GM03348 (cell line): ENCODE measurements around the gene CLEC3B.
A peak's percentile ranks its signal among the peaks of the same experiment; 100 is the strongest.
"Not testable (repeated sequence)": the region's sequence is repeated elsewhere in the genome, so short reads cannot be mapped to it uniquely, and the experiment has no call there.

Source experiments
- DNase-seq: peaks from one replicate; pipeline ENCODE4 v3.0.0; 2012; ENCODE audit warnings: low spot score

Gene CLEC3B

DNA sequence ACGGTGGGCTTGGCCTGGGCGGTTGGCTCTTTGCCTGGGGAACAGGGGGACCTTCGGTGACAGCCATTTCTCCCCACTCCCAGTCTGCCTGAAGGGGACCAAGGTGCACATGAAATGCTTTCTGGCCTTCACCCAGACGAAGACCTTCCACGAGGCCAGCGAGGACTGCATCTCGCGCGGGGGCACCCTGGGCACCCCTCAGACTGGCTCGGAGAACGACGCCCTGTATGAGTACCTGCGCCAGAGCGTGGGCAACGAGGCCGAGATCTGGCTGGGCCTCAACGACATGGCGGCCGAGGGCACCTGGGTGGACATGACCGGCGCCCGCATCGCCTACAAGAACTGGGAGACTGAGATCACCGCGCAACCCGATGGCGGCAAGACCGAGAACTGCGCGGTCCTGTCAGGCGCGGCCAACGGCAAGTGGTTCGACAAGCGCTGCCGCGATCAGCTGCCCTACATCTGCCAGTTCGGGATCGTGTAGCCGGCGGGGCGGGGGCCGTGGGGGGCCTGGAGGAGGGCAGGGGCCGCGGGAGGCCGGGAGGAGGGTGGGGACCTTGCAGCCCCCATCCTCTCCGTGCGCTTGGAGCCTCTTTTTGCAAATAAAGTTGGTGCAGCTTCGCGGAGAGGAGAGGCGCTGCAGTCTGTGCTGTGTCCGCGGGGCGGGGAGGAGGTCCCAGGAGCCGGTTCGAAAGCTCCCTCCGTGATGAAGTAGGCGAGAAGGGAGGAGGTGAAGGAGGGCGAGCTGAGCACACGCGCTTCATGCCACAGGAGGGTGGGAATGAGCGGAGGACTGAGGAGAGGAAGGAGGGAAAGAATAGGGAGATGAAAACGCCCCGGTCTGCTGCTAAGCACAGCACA lies 9.6 kb downstream of the CLEC3B start:
- DNase-seq: peak; percentile 52

DNA sequence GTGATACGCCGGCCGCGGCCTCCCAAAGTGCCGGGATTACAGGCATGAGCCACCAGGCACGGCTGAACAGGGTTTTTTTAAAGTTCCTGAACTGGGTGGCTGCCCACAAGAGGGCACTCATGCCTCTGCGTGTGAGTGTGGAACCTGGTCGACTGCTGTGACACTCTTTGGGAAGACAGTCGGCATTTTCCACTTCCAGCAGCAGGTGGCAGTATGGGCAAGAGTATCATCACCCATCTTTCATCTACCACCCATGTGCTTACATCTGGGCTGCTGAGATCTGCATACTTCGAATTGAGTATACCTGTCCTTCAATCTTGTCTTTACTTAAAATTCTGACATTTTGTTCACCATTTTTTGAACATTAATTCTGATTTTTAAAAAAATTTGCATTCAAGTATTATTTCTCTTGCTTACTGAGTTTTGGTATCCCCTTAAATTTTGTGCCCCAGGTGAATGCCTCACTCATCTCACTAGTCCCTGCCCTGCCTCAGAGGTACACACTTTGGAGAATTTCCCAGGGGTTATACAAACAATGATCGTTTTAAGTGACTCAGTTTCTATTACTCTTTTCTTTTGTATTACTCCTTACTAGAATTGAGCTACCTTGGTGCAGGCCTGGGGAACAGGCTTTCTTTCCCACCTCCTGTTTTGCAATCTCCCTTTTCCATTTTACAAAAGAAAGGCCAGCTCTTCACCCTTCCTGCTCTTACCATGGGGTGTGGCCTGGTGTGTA lies 11.8 kb downstream of the CLEC3B start:
- DNase-seq: peak; percentile 93

DNA sequence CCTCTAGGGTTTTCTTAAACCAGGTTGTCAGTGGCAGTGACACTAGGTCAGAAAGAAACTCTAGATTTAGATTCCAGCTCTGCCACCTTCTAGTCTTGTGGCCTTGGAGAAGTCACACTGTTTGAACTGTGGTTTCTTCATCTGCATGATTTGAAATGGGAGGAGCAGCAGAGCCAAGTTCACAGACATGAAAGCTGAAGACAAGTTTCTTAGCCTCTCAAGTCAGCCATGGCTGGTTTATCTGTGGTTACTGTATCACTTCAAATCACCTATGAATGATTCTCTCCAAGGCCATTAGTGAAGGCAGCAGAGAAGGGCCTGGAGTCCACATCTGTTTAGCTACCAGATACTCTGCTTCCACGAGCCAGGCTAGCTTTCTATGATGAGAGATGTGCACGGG lies 15.6 kb downstream of the CLEC3B start:
- DNase-seq: no peak

DNA sequence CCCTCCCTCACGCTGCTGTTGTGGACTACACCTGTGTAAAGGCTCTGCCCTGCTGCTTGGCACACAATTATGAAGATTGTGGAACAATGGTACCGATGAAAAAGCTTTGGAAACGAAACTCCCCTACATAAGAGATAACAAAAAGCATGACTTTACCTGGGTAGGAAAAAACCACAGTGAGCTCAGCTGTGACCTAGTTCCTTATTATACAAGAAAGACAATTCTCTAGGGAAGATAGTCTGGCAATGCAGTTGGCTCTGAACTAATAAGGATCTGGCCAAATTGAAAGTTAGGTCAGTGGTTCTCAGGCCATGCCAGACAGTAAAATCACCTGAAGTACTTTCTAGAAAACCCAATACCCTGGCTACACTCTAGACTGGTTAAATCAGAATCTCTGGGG lies 16.1 kb downstream of the CLEC3B start:
- no peak for DNase-seq

DNA sequence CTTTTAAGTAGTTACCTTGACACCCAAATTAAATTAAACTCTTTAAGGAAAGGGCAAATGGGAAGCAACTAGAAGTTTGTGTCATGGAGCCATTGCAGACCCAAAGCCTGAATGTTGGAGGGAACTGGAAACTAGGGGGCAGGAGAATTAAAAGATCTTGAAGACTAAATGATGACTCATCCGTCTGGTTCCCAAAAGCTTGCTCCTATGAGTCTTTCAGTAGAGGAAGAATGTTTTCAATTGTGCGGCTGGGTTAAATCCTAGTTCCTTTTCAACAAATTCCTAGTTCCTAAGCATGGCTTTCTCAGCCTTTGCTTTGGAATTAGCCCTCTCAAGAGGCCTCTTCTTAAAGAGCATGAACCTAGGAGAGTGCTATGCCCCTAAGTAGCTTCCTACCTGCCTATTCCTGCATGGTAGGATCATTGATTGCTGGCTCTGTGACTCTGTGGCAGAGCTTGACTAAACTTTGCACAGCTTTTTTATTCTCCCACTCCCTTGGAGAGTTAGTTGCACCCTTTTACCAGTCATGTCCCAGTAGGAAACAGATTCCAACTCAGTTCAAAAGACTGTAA lies 17.7 kb downstream of the CLEC3B start:
- DNase-seq: peak; percentile 84

DNA sequence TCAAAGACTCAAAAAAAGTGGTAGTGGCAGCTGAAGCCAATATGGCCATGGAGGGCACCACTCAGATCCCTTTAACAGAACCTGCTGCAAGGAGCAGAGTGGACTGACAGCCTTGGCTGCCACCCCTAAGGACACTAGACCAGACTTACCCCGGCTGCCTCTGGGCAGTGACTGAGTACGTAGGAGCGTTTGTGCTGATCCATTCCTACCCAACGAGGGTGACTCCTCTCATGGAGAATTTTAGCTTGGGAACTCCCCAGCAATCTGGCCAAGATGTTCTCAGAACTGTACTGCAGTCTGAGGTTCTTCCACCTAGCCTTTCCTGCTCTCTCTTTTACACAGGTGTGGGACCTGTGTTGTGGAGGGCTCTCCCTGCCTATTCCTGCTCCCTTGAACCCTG lies 22.1 kb downstream of the CLEC3B start:
- peak; percentile 44 for DNase-seq

DNA sequence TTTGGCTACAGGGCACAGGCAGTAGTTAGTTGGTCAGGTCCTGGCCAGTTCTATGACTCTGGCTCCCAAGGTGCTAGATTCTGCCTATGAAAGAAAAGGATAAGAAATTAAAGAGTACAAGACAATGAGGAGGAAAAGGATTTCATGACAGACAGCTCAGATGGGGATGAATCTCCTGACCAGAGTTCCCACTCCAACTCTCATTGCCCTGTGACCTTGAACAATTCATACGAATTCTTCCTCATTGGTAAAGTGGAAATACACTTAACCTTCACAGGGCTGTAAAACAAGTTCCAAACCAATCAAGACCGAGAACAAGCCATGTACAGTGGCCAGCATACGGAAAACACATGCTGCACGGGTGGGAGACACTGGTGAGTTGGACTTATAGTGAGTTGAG lies 23.7 kb downstream of the CLEC3B start:
- no peak for DNase-seq

DNA sequence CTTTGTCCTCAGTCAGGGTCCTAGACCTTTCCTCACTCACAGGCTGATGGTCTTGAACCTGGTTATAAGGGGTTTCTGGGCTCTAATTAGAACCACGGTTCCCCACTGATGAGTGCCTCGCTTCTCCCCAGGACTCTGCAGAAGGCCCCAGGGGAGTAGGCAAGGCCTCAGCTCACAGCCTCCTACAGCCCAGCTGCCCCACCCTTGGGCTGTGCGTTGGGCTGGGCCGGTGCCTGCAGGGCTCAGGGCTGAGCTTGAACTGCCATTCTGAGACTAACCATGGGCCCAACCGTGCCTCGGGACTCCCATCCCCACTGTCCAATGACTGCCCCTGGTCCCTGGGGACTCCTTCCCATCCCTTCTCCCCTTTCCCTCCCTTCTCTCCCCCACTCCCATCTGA lies 25.6 kb downstream of the CLEC3B start:
- DNase-seq: no peak

DNA sequence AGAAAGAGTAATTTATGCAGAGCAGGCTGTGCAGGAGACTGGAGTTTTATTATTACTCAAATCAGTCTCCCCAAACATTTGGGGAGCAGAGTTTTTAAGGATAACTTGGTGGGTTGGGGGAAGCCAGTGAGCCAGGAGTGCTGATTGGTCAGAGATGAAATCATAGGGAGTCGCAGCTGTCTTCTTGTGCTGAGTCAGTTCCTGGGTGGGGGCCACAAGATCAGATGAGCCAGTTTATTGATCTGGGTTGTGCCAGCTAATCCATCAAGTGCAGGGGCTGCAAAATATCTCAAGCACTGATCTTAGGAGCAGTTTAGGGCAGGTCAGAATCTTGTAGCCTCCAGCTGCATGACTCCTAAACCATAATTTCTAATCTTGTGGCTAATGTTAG lies 27.7 kb downstream of the CLEC3B start:
- DNase-seq: not testable (repeated sequence)

DNA sequence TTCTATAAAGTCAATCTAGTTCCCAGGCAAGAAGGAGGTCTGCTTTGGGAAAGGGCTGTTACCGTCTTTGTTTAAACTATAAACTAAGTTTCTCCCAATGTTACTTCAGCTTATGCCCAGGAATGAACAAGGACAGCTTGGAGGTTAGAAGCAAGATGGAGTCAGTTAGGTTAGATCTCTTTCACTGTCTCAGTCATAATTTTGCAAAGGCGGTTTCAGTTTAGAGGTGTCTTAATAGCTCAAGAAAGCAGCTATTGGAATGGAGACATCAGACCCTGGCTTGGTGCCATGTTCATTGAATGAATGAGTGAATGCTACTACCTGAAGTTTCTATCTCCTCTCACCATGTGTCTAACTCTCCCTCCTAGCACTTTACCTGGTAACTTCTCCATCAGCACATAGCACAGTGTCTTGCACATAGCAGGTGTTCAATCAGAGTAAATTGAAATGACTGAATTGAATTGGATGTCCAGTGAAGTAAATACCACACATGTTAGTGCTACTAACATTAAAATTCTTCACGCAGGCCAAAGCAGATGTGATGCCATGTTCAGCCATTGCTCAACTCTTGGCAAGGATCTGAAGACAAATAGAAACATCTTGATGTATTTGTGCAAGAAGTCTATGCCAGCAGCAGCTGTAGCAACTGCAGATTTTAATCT lies 28.2 kb downstream of the CLEC3B start:
- DNase-seq: peak; percentile 65

DNA sequence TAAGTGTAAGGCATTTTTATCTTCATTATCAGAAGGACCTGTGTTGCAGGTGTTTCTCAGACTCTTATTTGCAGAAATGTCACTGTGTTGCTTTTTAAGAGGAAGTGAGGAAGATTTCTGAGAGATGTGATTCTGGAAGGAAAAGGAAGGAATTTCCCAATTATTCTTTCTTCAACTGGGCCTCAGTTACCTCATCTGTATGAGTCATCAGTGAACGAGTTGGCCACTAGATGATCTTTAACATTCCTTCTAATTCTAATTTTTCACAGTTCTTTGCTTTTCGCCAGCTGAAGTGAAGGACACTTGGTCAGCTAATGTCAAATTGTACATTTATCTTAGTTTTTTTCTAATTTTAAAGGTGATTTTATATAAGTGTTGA lies 28.9 kb downstream of the CLEC3B start:
- peak; percentile 67 for DNase-seq

DNA sequence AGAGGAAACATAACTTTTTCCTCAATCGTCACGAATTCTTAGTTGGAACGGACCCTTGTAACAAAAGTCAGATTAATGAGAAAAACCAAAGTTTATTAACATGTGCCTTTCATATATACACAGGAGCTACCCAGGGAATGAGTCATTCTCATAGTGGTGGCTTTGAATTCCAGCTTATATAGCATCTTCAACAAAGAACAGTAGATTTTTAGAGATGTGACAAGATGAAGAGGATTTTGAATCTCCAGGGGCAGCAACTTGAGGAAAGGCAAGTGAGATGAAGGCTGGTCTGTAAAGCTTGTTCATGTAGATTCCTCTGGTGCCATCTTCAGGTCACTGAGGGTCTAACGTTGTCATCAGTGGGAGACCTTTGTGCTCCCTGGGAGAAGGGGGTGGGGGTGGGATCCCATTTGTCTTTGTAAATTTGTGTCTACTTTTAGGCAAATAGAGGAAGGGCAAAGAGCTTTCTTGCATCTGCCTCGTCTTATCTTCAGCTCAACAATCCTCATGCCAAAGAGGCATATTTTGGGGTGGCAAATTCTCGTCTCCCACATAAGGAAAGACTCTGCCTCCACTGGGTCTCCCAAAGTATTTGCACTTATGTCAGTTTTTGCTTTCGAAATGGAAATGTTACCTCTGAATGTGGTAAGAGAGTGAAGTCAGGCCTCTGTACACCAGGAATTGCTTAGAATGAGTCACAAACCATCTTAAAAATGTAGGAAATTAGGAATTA lies 29.5 kb downstream of the CLEC3B start:
- peak; percentile 56 for DNase-seq

DNA sequence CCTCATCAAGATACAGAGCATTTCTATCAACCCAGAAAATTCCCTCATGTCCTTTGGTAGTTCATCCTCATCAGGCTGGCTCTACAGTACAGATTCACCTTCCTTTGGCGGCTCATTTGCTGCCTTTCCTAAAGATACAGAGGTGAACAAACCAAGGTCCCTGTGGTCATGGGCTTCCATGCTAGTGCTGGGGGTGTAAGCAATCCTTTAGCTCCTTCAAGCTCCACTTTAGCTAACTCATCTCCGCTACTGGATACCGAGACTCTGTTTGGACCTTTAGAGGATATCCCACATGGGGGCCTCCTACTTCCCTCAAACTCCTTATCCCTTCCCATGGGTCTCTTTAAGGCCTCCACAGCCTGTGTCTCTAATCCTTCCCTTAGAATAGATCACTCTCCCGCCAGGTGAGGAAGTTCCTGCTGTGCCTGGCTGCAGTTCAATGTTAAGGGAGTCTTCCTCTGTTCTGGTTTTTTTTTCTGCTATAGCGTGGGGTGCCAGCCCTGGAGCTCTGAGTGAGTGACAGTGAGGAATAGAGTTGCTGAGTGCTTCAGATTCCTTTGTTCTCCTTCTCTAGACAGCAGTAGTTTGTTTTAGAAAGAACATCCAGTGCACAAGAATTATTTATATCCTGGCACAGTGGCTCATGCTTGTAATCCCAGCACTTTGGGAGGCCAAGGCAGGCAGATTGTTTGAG lies 30.7 kb downstream of the CLEC3B start:
- no peak for DNase-seq

DNA sequence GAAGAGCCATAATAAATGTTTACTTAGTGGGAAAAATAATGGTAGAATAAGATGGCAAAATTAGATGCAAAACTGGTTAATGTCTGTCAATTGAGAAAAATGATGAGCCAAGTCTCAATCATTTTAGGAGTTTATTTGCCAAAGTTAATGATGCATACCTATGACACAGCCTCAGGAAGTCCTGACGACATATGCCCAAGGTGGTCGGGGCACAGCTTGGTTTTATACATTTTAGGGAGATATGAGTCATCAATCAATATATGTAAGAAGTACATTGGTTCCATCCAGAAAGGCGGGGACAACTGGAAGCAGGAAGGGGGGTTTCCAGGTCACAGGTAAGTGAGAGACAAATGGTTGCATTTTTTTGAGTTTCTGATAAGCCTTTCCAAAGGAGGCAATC lies 31.5 kb downstream of the CLEC3B start:
- no peak for DNase-seq

DNA sequence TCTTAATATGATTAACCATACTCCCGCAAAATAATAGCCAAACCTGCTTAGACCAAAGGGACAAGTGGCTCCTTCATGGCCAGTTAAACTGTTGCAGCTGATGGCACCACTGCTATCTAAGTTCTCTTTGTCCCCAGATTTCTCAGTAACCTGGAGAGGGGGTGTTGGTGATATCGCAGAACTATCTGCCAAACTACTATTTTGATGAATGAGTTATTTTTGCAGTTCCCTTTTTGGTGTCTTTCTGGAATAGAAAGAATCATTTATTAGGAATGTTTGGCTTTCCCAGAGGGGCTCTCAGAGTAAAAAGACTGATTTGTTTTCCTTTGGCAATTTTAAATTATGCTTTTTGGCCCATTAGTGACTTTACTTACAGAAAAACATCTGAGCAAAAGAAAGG lies 33.0 kb downstream of the CLEC3B start:
- DNase-seq: no peak

DNA sequence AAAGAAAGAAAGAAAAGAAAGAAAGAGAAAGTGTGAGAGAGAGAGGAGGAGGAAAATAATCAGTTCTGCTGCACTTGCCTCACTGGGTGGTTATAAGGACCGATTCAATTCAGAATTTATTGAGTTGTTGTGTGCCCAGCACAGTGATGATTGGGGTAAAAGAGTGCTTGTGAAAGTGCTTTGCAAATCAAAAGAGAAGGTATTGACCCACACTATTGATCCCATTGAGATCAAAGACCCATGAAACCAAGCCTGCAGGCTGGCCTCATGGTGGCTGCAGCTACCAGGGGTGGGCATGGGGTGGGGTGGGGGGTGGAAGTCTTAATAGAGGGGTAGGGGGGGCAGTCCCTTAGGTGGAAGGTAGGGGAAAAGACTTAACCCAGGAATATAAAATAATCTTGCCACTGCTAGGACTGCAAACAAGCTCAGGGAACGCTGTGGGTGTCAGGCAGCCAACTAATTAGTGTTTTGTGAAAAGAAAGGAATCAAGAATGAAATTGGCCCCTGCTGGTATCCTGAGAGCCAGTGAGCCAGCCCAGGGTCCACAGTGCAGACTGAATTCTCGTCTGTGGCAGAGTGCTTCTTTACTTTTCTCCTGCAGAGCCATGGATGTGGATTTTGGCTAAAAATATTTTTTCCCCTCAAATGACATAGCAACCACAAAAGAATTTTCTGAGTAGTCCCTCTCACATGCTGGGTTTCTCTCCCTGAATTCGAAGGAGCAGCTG lies 34.2 kb downstream of the CLEC3B start:
- no peak for DNase-seq

DNA sequence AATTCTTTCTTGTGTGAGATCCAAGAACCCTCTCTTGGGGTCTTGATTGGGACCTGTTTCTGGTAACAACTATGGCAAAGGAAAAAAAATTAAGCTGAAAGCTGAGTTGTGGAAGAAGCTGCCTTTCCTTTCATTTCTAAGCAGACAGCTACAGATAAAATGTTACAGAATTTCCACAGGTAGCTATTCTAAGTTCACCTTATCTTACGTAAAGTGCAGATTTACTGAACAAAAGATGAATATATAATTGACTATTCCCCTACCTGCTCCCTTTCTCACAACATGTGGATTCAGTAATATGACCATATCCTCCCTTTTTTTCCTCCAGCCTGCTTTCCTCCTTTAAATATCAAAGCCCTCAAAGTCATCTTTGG lies 36.6 kb downstream of the CLEC3B start:
- DNase-seq: no peak

DNA sequence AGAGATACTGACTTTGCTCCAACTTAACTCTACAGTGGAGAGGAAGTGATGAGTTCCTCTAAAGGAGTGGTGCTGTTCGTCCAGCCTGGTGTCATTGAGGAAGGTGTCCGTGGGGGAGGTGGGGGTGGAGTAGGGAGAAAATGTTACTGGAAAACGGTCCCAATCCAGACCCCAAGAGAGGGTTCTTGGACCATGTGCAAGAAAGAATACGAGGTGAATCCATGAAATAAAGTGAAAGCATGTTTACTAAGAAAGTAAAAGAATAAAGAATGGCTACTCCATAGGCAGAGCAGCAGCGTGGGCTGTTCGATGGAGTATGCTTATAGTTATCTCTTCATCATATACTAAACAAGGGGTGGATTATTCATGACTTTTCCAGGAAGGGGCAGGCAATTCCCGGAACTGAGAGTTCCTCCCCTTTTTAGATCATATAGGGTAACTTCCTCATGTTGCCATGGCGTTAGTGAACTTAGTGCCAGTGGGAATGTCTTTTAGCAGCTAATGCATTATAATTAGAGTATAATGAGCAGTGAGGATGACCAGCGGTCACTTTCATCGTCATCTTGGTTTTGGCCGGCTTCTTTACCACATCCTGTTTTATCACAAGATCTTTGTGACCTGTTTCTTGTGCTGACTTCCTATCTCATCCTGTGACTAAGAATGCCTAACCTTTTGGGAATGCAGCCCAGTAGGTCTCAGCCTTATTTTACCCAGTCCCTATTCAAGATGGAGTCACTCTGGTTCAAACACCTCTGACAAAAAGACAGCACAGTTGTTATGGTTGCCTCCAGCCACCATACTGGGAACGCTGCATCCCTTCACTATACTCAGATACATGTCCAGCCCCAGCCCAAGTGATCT lies 38.6 kb downstream of the CLEC3B start:
- no peak for DNase-seq

DNA sequence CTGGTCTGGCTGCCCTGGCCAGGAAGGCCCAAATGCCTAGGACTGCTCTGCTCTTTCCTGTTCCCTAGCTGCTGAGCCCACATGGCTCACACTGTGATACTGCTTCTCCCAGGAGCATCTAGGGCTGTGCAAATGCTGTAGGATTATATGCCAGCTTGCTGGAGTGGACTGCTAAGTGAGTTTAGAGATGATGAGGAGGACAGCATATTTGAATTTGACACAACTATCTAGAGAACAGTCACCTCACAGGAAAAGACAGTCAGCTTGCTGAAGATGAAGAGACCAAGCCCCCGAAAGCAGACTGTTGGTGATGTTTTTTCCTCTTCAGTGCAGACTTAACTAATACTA lies 39.2 kb downstream of the CLEC3B start:
- DNase-seq: no peak
